CD4-positive, alpha-beta T cell treated with Interleukin-6 at 100 ng/mL for 8 hours (primary cell): ENCODE measurements around the gene TMEM205.
A peak's percentile ranks its signal among the peaks of the same experiment; 100 is the strongest.
"Not testable (repeated sequence)": the region's sequence is repeated elsewhere in the genome, so short reads cannot be mapped to it uniquely, and the experiment has no call there.

Experiments used
- DNase-seq: peaks from one replicate; pipeline ENCODE4 v3.0.0-alpha.2; 2020; ENCODE audit warnings: mixed read lengths, low spot score

TMEM205 gene

GRCh38 chr19:11339254-11340098 lies 6.6 kb downstream of the TMEM205 start, which contains the start of gene RAB3D:
Gene RAB3D (minus strand): TSS chr19:11339657. CDS start chr19:11337399, 2,258 bp downstream.
- peak; percentile 84 for DNase-seq

DNA sequence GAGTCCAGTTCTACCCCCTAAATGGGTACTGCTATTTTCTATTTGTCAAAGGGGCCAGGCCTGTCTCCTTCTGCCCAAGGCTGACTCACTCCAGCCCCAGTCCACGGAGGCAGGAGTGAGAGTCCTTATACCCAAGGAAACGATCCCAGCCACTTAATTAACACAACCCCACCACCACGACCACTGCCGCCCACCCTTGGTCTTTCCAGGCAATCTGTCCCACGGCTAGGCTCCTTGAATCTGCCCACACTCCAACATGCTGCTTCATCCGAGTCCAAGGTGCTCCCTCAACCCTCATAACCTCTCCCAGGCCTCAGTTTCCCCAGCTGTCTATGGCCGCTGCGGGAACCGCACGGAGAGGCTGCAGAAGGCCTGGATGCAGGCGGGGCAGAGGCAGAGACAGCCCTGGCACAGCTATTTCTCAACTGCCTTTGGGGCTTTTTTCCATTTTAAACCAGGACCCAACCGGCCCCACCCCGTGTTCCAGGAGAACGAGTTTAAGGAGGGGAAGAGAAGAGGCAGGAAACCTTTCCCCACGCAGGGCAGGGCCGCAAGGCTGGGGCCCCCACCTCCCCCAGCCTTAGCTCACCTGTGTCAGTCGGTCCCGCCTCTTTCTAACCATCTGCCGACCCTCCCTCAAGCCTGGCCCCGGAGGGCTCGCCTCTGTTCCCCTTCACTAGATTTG lies 7.4 kb downstream of the TMEM205 start:
- no peak for DNase-seq

DNA sequence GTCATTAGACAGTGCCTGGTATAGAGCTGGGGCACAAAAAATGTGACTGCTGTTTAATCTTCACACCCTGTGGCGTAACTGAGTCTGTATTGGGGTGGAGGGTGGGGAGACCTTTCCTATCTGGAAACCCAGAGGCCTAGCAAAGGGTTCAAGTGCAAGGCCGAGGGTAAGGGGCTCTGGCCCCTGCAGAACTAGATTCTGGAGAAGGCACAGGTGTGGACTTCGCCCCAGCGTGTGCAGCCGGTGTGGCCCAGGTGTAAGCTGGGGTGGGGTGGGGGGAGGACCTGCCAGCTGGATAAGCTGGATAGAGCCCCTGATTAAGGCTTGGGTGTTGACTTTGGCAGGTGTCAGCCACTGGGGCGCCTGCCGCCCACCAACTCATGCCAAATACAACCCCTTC lies 7.9 kb downstream of the TMEM205 start:
- DNase-seq: no peak

- DNase-seq: no peak
Observed at GRCh38 chr19:11337080-11337479, 9.0 kb downstream of the TMEM205 start.

- DNase-seq: no peak
Observed at GRCh38 chr19:11335449-11336146, 10.5 kb downstream of the TMEM205 start.

GRCh38 chr19:11333838-11334237 lies 12.2 kb downstream of the TMEM205 start:
- DNase-seq: not testable (repeated sequence)

- DNase-seq: no peak
Observed at GRCh38 chr19:11332822-11333221, 13.2 kb downstream of the TMEM205 start.

- no peak for DNase-seq
Observed at GRCh38 chr19:11331502-11331901, 14.6 kb downstream of the TMEM205 start.

GRCh38 chr19:11330127-11330526 lies 15.9 kb downstream of the TMEM205 start:
- DNase-seq: no peak

DNA sequence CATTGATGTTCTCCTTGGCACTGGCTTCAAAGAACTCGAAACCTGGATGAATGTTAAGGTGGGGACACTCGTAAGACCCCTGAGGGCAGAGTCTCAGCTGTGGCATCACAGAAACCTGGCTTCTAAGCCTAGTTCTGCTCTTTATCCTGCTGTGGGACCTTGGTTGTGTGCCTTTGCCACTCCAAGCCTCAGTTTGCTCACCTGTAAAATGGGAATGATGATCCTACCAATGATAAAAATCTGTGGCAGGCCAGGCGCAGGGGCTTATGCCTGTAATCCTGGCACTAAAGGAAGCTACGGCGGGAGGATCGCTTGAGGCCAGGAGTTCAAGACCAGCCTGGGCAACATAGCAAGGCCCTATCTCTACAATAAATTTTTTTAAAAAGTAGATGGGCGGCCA lies 20.5 kb downstream of the TMEM205 start:
- no peak for DNase-seq

DNA sequence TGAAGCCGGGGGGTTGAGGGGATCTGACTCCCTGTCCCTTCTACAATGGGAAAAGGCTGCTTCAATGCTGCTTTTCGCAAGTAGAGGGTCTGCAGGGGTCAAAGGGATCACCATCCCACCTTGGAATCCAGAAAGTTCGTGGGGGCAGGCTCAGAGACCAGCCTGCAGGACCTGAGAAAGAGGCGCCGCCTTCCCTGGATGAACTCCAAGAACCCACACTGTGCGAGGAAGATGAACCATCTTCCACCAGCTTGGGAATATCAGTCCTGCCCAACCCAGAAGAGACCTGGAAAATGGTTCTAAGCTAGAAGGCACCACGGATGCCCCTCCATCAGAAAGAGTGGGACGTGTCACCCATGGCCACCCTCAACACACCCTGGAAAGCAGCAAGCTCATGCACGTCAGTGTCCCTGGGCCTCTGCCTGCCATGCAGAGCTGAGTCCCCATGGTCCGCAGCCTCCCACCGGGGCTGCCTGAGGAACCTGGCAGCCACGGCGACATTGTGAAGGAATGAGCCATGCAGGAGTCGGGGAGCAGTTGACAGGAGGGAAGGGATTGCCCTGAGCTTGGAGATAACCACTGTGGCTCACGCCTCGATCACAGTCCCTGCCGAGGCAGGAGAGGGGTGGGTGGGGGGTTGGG lies 21.2 kb downstream of the TMEM205 start:
- no peak for DNase-seq

DNA sequence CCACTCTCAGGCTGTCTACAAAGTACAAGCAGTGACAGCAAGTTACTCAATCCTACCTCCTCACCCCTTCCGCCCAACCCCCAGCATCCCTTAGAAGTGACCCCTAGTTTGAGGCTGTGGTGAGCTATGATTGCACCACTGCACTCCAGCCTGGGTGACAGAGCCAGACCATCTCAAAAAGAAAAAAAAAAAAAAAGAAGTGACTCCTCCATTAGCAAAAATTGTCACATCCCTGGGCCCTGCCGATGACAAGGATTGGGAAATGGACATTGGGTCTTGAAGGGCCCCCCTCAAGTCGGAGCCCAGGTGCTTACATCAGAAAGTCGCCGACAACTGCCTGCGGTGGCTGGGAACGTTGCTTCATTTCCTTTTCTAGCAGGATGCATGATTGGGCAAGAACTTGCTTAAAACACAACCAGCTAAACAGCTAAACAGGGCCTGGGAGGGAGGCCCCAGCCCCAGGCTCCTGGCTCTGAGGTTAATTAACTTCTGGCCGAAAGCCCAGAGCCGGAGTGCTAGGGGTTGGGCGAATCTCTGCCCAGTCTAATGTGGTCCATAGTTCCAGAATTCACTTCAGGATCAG lies 21.9 kb downstream of the TMEM205 start:
- peak; percentile 23 for DNase-seq

GRCh38 chr19:11323601-11324078 lies 22.4 kb downstream of the TMEM205 start:
- no peak for DNase-seq

DNA sequence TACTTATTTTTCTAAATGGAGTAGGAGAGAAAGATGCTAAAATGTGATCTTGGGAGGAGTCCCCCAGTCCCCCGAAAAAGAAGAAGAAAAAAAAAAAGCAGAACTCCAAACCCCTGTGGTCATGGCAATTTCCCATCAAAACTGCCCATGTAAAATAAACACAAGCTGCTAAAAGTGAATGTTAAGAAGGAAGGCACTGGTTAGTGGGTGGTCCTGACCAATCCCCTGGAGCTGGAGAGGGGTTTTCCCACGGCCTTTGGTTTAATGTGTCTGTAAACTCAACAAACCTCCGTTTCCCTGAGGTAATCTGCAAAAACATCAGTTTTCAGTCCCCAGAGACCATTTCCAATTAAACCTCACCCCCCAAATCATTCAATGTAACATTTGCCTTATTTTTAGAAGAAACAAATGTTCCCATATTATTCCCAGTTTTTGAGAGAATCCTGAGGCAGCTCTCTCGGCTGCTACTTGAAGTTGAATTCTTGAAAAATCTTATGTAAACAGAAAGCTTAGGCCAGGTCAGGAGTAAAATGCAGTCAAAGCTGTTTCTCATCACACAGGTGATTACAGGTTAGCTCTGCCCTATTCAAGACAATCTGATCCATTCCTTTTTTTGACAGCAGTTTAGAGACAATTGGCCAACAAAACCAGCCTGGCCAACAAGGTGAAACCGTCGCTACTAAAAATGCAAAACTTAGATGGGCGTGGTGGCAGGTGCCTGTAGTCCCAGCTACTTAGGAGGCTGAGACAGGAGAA lies 23.6 kb downstream of the TMEM205 start:
- no peak for DNase-seq

DNA sequence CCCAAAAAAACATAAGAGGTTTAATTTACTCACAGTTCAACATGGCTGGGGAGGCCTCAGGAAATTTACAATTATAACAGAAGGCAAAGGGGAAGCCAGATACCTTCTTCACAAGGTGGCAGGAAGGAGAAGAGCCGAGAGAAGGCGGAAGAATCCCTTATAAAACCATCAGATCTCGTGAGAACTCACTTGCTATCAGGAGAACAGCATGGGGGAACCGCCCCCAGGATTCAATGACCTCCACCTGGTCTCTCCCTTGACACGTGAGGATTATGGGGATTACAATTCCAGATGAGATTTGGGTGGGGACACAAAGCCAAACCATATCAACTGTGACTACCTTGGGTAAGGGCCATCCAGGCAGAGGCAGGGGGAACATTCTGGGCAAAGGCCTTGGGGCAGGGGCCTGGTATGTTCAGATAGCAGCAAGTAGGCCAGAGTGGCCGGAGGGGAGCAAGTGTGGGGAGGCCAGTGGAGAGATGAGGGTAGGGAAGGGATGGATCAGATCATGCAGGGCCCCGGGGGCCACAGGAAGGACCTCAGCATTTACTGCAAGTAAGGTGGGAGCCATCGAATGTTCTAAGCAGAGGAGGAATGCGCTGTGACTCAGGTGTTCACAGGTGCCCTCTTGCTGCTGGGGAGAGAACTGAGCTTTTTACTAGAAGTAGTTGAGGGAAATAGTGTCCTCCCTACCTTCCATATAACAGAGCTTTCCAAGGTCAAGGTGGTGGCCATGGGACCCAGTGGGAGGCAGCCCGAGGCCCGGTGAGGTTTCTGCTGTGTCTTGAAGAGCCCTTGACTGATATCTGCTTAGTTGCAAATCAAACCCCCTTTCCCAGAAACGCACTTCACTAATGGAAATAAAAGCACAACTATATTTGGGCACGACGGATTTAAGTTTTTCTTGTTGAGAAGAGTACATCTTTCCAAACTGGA lies 24.6 kb downstream of the TMEM205 start:
- no peak for DNase-seq

DNA sequence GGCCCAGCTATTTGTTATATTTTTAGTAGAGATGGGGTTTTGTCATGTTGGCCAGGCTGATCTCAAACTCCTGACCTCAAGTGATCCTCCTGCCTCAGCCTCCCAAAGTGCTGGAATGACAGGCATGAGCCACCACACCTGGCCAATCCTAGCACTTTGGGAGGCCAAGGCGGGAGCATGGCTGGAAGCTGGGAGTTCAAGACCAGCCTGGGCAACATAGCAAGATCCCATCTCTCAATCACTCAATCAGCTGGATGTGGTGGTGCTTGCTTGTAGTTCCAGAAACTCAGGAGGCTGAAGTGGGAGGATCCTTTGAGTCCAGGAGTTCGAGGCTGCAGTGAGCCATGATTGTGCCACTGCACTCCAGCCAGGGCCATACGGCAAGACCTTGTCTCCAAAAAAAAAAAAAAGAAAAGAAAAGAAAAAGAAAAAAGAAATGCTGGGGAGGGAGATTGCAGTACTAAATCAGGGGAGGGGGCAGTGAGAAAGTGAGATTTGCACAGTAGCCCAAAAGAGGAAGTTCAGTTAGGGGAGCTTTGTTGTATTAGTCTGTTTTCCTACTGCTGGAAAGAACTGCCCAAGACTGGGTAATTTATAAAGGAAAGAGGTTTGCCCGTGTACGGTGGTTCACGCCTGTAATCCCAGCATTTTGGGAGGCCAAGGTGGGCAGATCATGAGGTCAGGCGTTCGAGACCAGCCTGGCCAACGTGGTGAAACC lies 25.6 kb downstream of the TMEM205 start:
- DNase-seq: not testable (repeated sequence)

GRCh38 chr19:11306337-11306736 lies 39.7 kb downstream of the TMEM205 start:
- DNase-seq: no peak

GRCh38 chr19:11304936-11305335 lies 41.1 kb downstream of the TMEM205 start:
- no peak for DNase-seq

GRCh38 chr19:11300811-11301120 lies 45.3 kb downstream of the TMEM205 start:
- DNase-seq: no peak
